HG03558 (cell line): ENCODE data around the gene ZNF473.
"Not testable (repeated sequence)": the region's sequence is repeated elsewhere in the genome, so short reads cannot be mapped to it uniquely, and the experiment has no call there.

Source experiments
- ATAC-seq: cut with Tn5 transposase; IDR thresholded peaks from one replicate; pipeline ENCODE4 v1.9.1; 2021; ENCODE audit warnings: moderate number of reproducible peaks; ENCODE audit not compliant: unreplicated experiment; ENCODE audit errors: extremely low read depth

ZNF473 gene

GRCh38 chr19:50090706-50091105, 64.9 kb downstream of the ZNF473 start:
- ATAC-seq = not testable (repeated sequence)

GRCh38 chr19:50091786-50092185, 66.0 kb downstream of the ZNF473 start:
- not testable (repeated sequence) for ATAC-seq

- not testable (repeated sequence) for ATAC-seq
Measured at GRCh38 chr19:50092597-50092996, 66.8 kb downstream of the ZNF473 start.

DNA sequence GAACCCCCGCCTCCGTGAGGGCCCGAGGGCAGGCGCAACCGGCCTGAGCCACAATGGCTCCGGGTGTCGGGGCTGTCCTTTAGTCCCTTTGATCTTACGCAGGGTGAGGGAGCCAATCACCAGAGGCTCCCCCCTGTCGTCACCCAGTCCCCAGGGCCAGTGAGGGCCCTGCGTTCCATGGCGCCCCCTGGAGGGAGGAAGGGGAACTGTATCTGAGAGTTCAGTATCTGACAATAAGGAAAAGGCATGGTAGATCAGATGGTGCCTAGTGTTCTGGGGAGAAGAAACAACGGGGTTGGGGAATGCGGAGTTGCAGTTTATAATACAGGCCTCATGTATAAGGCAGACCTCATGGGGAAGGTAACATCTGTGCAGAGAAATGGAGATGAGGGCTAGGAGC, 72.1 kb downstream of the ZNF473 start:
- ATAC-seq = not testable (repeated sequence)

- not testable (repeated sequence) for ATAC-seq
Measured at GRCh38 chr19:50098892-50099291, 73.1 kb downstream of the ZNF473 start.

GRCh38 chr19:50099696-50100095, 73.9 kb downstream of the ZNF473 start:
- ATAC-seq = not testable (repeated sequence)

DNA sequence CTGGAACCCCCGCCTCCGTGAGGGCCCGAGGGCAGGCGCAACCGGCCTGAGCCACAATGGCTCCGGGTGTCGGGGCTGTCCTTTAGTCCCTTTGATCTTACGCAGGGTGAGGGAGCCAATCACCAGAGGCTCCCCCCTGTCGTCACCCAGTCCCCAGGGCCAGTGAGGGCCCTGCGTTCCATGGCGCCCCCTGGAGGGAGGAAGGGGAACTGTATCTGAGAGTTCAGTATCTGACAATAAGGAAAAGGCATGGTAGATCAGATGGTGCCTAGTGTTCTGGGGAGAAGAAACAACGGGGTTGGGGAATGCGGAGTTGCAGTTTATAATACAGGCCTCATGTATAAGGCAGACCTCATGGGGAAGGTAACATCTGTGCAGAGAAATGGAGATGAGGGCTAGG, 75.1 kb downstream of the ZNF473 start:
- not testable (repeated sequence) for ATAC-seq
